CD4-positive, alpha-beta memory T cell (primary cell): ENCODE measurements around the gene AGPAT4. TPM values are rescaled to one million over a fixed set of nuclear protein-coding genes. Genes with fewer than 3 reads are reported as not detected.

Source experiments
- CTCF ChIA-PET: fragments of 350-600 bp; sonication (Branson Sonifier 250); formaldehyde crosslinking; loops from one replicate; lab custom pipeline; 2021; ENCODE audit warnings: inconsistent platforms; ENCODE audit not compliant: partially characterized antibody; lab: Charles Lee
- POLR2A ChIA-PET: fragments of 350-600 bp; sonication (Branson Sonifier 250); formaldehyde crosslinking; loops from one replicate; lab custom pipeline; 2021; ENCODE audit not compliant: partially characterized antibody; lab: Charles Lee
- DNase-seq, 5 donors: peaks; one replicate each; pipeline versions ENCODE4 v3.0.0 to v3.0.0-alpha.2; 2020 to 2022; ENCODE audit warnings: mixed read lengths in 1 of 5
- H3K27ac ChIP-seq: one replicate; pipeline ENCODE4 v1.7.0; 2013; ENCODE audit warnings: low read depth, low read length
- H3K27me3 ChIP-seq: 2 replicates; pipeline ENCODE4 v1.7.0; 2013; ENCODE audit warnings: mild to moderate bottlenecking, low read length, moderate library complexity; ENCODE audit not compliant: insufficient read depth
- H3K36me3 ChIP-seq: 2 replicates; pipeline ENCODE4 v1.7.0; 2013; ENCODE audit warnings: mild to moderate bottlenecking, low read length, moderate library complexity; ENCODE audit not compliant: insufficient read depth
- H3K4me1 ChIP-seq: 2 replicates; pipeline ENCODE4 v1.7.0; 2013; ENCODE audit warnings: mild to moderate bottlenecking, low read length, moderate library complexity; ENCODE audit not compliant: insufficient read depth
- H3K4me3 ChIP-seq, 2 donors: one replicate each; pipeline ENCODE4 v1.7.0; 2013; ENCODE audit warnings: low read length in 2 of 2, mild to moderate bottlenecking in 1 of 2
- H3K9me3 ChIP-seq, 2 donors: one replicate each; pipeline ENCODE4 v1.7.0; 2013; ENCODE audit warnings: low read length in 2 of 2, control low read depth in 1 of 2; ENCODE audit not compliant: control insufficient read depth in 1 of 2
- H3K27ac Mint-ChIP-seq, 7 donors: one replicate each; pipeline ENCODE4 v1.8.0; 2020 to 2021; ENCODE audit warnings: mixed read lengths in 7 of 7, mild to moderate bottlenecking in 6 of 7, inconsistent platforms in 3 of 7, moderate library complexity in 3 of 7
- H3K27me3 Mint-ChIP-seq, 2 donors: one replicate each; pipeline ENCODE4 v1.8.0; 2020 to 2021; ENCODE audit warnings: mixed read lengths in 2 of 2
- H3K36me3 Mint-ChIP-seq, 2 donors: one replicate each; pipeline ENCODE4 v1.8.0; 2020 to 2021; ENCODE audit warnings: mixed read lengths in 2 of 2, inconsistent platforms in 1 of 2, mild to moderate bottlenecking in 1 of 2
- H3K4me1 Mint-ChIP-seq, 4 donors: one replicate each; pipeline ENCODE4 v1.8.0; 2020 to 2021; ENCODE audit warnings: mixed read lengths in 4 of 4, mild to moderate bottlenecking in 1 of 4
- H3K4me3 Mint-ChIP-seq, 8 donors: one replicate each; pipeline ENCODE4 v1.8.0; 2020 to 2021; ENCODE audit warnings: mixed read lengths in 8 of 8, mild to moderate bottlenecking in 7 of 8, moderate library complexity in 6 of 8, inconsistent platforms in 3 of 8
- H3K9me3 Mint-ChIP-seq, 8 donors: one replicate each; pipeline ENCODE4 v1.8.0; 2020 to 2021; ENCODE audit warnings: mixed read lengths in 8 of 8, mild to moderate bottlenecking in 5 of 8, inconsistent platforms in 3 of 8, moderate library complexity in 1 of 8
- intact Hi-C: fragments of 100-400 bp; cut with micrococcal nuclease; formaldehyde crosslinking; loops from one replicate; pipeline ENCODE4 v1.15.1; 2023
- polyA plus RNA-seq, 2 donors: library from polyadenylated mRNA; unstranded; fragments of 300-500 nt; fragmentation: Illumina TruSeq; gene quantifications; one replicate each; pipeline ENCODE4 v1.2.3, GENCODE V29; 2021
- total RNA-seq, 2 experiments: library from RNA; stranded (reverse); gene quantifications; one replicate each; pipeline ENCODE4 v1.2.3, GENCODE V29; 2021

The AGPAT4 gene
- total and polyA plus RNA-seq, 4 experiments from 2014 or later = 3.6 to 6.9 (median 4.1) TPM

GRCh38 chr6:161273274-161273751 lies 548 bp downstream of the AGPAT4 start:
- Mint-ChIP-seq H3K4me1 (peaks cover 16 to 34% (median 28%) of the 10 kb centered on the region in 4 donors), H3K4me3 (peak overlapping the region; percentile 91 to 97 (median 94)), H3K27me3 (peaks cover 0 to 3% of the 10 kb centered on the region in 2 donors), H3K9me3 (no peaks in the 10 kb centered on the region), H3K27ac (peak overlapping the region; percentile 95 to 99 (median 98)), H3K36me3 (peaks cover 11 to 12% of the 10 kb centered on the region in 2 donors)
- CTCF ChIA-PET = interaction anchor here (0.7 to 1.5 kb wide), 4 partner anchors 97 to 1574 kb away, joined by 3 to 4 read pairs (median 3); no protein-coding TSS in a partner anchor
- DNase-seq = peak; percentile 68 to 84 (median 78)
- no peaks in the 10 kb centered on the region for H3K36me3 ChIP-seq
- POLR2A ChIA-PET = interaction anchor here (1.1 to 2.3 kb wide), 5 partner anchors 12 to 281 kb away, joined by 4 to 15 read pairs (median 5); partner anchors contain the start of gene MAP3K4
- intact Hi-C loops = no loop called here
- H3K4me3 ChIP-seq = peak overlapping the region; percentile 1 to 46
- no peaks in the 10 kb centered on the region for H3K27me3 ChIP-seq
- no peaks in the 10 kb centered on the region for H3K9me3 ChIP-seq
- peaks cover 24% of the 10 kb centered on the region for H3K4me1 ChIP-seq
- peak overlapping the region; percentile 63 for H3K27ac ChIP-seq

DNA sequence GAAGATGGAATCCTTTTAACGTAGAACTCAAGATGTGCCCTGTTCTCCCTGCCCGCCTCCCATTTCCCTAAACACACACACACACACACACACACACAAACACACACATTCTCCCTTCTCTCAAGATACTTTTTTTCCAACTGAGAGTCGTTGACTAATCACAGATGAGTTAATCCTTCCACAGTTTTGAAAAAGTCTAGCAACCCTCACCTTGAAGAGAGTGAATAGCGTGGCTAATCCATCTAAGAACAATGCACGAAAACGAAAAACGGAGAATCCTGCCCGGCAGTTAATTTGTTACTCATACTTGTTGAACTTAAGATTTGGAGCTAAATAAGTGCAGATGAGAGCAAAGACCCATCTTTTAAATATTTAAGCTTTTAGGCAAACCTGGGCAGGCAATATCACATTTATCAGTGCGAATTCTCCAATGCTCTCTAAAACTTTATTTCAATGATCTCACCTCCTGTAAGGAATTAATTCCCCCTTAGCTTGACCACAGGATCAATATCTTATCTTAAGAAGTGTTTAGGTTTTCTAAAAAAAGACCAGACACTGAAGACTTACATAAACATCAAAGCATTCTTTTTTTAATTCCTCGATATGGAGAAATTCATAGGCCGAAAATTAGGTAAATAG lies 1.1 kb downstream of the AGPAT4 start:
- H3K9me3 ChIP-seq = no peaks in the 10 kb centered on the region
- Mint-ChIP-seq H3K4me3 (peak overlapping the region; percentile 91 to 97 (median 94)), H3K4me1 (peaks cover 16 to 38% (median 28%) of the 10 kb centered on the region in 4 donors), H3K27ac (peak overlapping the region; percentile 95 to 99 (median 98)), H3K9me3 (no peaks in the 10 kb centered on the region), H3K27me3 (peaks cover 0 to 3% of the 10 kb centered on the region in 2 donors), H3K36me3 (peaks cover 11 to 14% of the 10 kb centered on the region in 2 donors)
- DNase-seq = no peak
- no peaks in the 10 kb centered on the region for H3K27me3 ChIP-seq
- H3K27ac ChIP-seq = peak overlapping the region; percentile 63
- peaks cover 24% of the 10 kb centered on the region for H3K4me1 ChIP-seq
- intact Hi-C loops = no loop called here
- ChIA-PET POLR2A (interaction anchor here (1.1 to 2.3 kb wide), 5 partner anchors 10 to 280 kb away, joined by 3 to 15 read pairs (median 5); partner anchors contain the start of gene MAP3K4), CTCF (interaction anchor here (0.7 to 1.5 kb wide), 2 partner anchors 100 to 341 kb away, joined by 3 read pairs; no protein-coding TSS in a partner anchor)
- H3K4me3 ChIP-seq = peak overlapping the region; percentile 1 to 46
- H3K36me3 ChIP-seq = no peaks in the 10 kb centered on the region

DNA sequence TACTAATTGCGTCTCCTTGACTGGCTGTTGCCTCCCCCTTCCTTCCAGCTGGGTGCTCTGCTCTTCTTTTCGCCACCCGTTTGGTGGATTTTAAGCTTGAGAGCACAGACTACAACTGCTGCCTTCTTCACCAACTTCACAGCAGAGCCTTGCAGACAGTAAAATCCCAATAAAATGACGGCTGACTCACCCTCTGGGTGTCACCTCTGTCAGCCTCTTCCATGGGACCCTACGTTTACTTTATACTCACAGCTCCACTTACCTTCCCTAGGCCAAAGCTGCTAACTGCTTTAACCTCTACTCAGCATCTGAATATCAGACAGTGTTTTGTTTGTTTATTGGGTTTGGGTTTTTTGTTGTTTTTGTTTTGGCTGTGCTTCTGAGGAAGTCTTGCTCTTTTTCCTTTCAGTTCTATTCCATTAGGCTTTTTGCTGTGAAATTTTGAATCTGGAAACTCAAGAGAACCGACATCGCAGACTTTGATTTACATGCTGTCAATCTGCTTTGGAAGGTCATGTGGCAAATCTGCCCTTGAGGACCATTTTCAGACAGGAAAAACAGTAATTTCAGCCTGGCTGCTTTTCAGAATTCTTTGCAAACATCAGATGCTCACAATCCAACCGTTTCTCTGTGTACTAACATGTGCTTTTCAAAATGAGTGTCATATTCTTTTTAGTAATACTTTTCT lies 2.4 kb downstream of the AGPAT4 start:
- peaks cover 16 to 38% (median 29%) of the 10 kb centered on the region in 4 donors for H3K4me1 Mint-ChIP-seq
- H3K4me1 ChIP-seq = peaks cover 24% of the 10 kb centered on the region
- no peaks in the 10 kb centered on the region for H3K36me3 ChIP-seq
- H3K27me3 ChIP-seq = no peaks in the 10 kb centered on the region
- ChIA-PET CTCF (interaction anchor here (1.1 kb wide), 1 partner anchor 155 kb away, joined by 3 read pairs; no protein-coding TSS in a partner anchor), POLR2A (interaction anchor here (1.1 kb wide), 1 partner anchor 9 kb away, joined by 3 read pairs; no protein-coding TSS in a partner anchor)
- no peaks in the 10 kb centered on the region for H3K9me3 Mint-ChIP-seq
- H3K4me3 Mint-ChIP-seq = no peak overlapping the region
- H3K27ac ChIP-seq = no peak overlapping the region
- peaks cover 0 to 3% of the 10 kb centered on the region in 2 donors for H3K27me3 Mint-ChIP-seq
- no peak for DNase-seq
- peaks cover 11 to 17% of the 10 kb centered on the region in 2 donors for H3K36me3 Mint-ChIP-seq
- H3K4me3 ChIP-seq = no peak overlapping the region
- no peaks in the 10 kb centered on the region for H3K9me3 ChIP-seq
- intact Hi-C loops = no loop called here
- peak overlapping the region in 6 of 7 donors; percentile 2 to 83 (median 56) for H3K27ac Mint-ChIP-seq

- Histone ChIP-seq H3K27me3 (no peaks in the 10 kb centered on the region), H3K36me3 (no peaks in the 10 kb centered on the region), H3K9me3 (no peaks in the 10 kb centered on the region), H3K4me3 (no peak overlapping the region), H3K4me1 (peaks cover 24% of the 10 kb centered on the region), H3K27ac (no peak overlapping the region)
- no peak for DNase-seq
- Mint-ChIP-seq H3K27me3 (peaks cover 0 to 3% of the 10 kb centered on the region in 2 donors), H3K4me1 (peaks cover 16 to 38% (median 30%) of the 10 kb centered on the region in 4 donors), H3K36me3 (peaks cover 15 to 17% of the 10 kb centered on the region in 2 donors), H3K4me3 (no peak overlapping the region), H3K27ac (peak overlapping the region in 1 of 7 donors; percentile 17), H3K9me3 (no peaks in the 10 kb centered on the region)
- ChIA-PET POLR2A (no interaction called here), CTCF (interaction anchor here (2.3 kb wide), 1 partner anchor 101 kb away, joined by 7 read pairs; no protein-coding TSS in a partner anchor)
- intact Hi-C loops = no loop called here
Measured at GRCh38 chr6:161270116-161270515, 3.7 kb downstream of the AGPAT4 start.

- Mint-ChIP-seq H3K4me3 (no peak overlapping the region), H3K9me3 (no peaks in the 10 kb centered on the region), H3K4me1 (peaks cover 12 to 30% (median 25%) of the 10 kb centered on the region in 4 donors), H3K36me3 (peaks cover 15 to 17% of the 10 kb centered on the region in 2 donors), H3K27ac (no peak overlapping the region), H3K27me3 (no peaks in the 10 kb centered on the region)
- ChIA-PET CTCF (interaction anchor here (2.3 kb wide), 1 partner anchor 101 kb away, joined by 7 read pairs; no protein-coding TSS in a partner anchor), POLR2A (no interaction called here)
- no peak overlapping the region for H3K27ac ChIP-seq
- H3K4me1 ChIP-seq = peaks cover 20% of the 10 kb centered on the region
- intact Hi-C loops = no loop called here
- H3K27me3 ChIP-seq = no peaks in the 10 kb centered on the region
- no peak for DNase-seq
- H3K4me3 ChIP-seq = no peak overlapping the region
- H3K9me3 ChIP-seq = no peaks in the 10 kb centered on the region
- no peaks in the 10 kb centered on the region for H3K36me3 ChIP-seq
Measured at GRCh38 chr6:161269310-161269709, 4.6 kb downstream of the AGPAT4 start.

GRCh38 chr6:161268531-161269210 lies 5.2 kb downstream of the AGPAT4 start:
- Histone ChIP-seq H3K4me1 (peaks cover 18% of the 10 kb centered on the region), H3K9me3 (no peaks in the 10 kb centered on the region), H3K27me3 (no peaks in the 10 kb centered on the region), H3K4me3 (no peak overlapping the region), H3K27ac (no peak overlapping the region), H3K36me3 (no peaks in the 10 kb centered on the region)
- ChIA-PET POLR2A (no interaction called here), CTCF (interaction anchor here (2.3 kb wide), 1 partner anchor 102 kb away, joined by 7 read pairs; no protein-coding TSS in a partner anchor)
- Mint-ChIP-seq H3K27me3 (no peaks in the 10 kb centered on the region), H3K9me3 (no peaks in the 10 kb centered on the region), H3K27ac (peak overlapping the region in 1 of 7 donors; percentile 18), H3K4me1 (peaks cover 10 to 24% (median 23%) of the 10 kb centered on the region in 4 donors), H3K4me3 (no peak overlapping the region), H3K36me3 (peaks cover 14 to 17% of the 10 kb centered on the region in 2 donors)
- DNase-seq = no peak
- intact Hi-C loops = no loop called here
